Caco-2 (cell line): ENCODE measurements around the gene EHBP1. TPM values are rescaled to one million over a fixed set of nuclear protein-coding genes. Genes with fewer than 3 reads are reported as not detected.

ENCODE experiments used
- BruUV-seq: library from RNA; stranded (reverse); fragments of 400-500 nt; replicated peaks from 2 replicates; lab custom pipeline; 2021; lab: Mats Ljungman, UMichigan
- CTCF ChIA-PET: fragments of 300-600 bp; sonication (Branson Sonifier 250); formaldehyde crosslinking; loops from one replicate; lab custom pipeline; 2022; ENCODE audit warnings: antibody characterized with exemption; lab: Charles Lee
- POLR2A ChIA-PET: fragments of 300-600 bp; sonication (Branson Sonifier 250); formaldehyde crosslinking; loops from one replicate; lab custom pipeline; 2022; ENCODE audit warnings: antibody characterized with exemption; lab: Charles Lee
- DNase-seq, 2 experiments: peaks; one replicate each; pipeline versions ENCODE4 v3.0.0 to v3.0.0-alpha.2; 2020 to 2022
- H3K27me3 ChIP-seq: replicated peaks from 2 replicates; pipeline ENCODE4 v1.6.0; 2011; ENCODE audit warnings: low read length; ENCODE audit not compliant: control insufficient read depth, insufficient read depth
- H3K36me3 ChIP-seq: 2 replicates; pipeline ENCODE4 v1.5.1; 2011; ENCODE audit warnings: low read length; ENCODE audit not compliant: control insufficient read depth, insufficient read depth
- H3K4me1 ChIP-seq: fragments of 250-450 bp; sonication (Bioruptor Pico); 2 replicates; pipeline ENCODE4 v1.5.1; 2020; ENCODE audit warnings: mild to moderate bottlenecking
- H3K4me3 ChIP-seq: 2 replicates; pipeline ENCODE4 v1.5.1; 2011; ENCODE audit warnings: low read depth, mild to moderate bottlenecking, control low read depth, low read length
- H3K9me3 ChIP-seq: fragments of 250-450 bp; sonication (Bioruptor Pico); 2 replicates; pipeline ENCODE4 v1.5.1; 2020; ENCODE audit warnings: mild to moderate bottlenecking, moderate library complexity
- H3K27ac Mint-ChIP-seq: one replicate; pipeline ENCODE4 v1.8.0; 2022; ENCODE audit warnings: mixed read lengths; ENCODE audit not compliant: unreplicated experiment
- H3K27me3 Mint-ChIP-seq: one replicate; pipeline ENCODE4 v1.8.0; 2022; ENCODE audit warnings: mixed read lengths; ENCODE audit not compliant: insufficient read depth, unreplicated experiment
- H3K36me3 Mint-ChIP-seq: one replicate; pipeline ENCODE4 v1.8.0; 2022; ENCODE audit warnings: mild to moderate bottlenecking, mixed read lengths; ENCODE audit not compliant: insufficient read depth, unreplicated experiment
- H3K4me1 Mint-ChIP-seq: one replicate; pipeline ENCODE4 v1.8.0; 2022; ENCODE audit warnings: low read depth, mixed read lengths; ENCODE audit not compliant: unreplicated experiment
- H3K4me3 Mint-ChIP-seq: one replicate; pipeline ENCODE4 v1.8.0; 2022; ENCODE audit warnings: mild to moderate bottlenecking, moderate library complexity, mixed read lengths; ENCODE audit not compliant: unreplicated experiment
- H3K9me3 Mint-ChIP-seq: one replicate; pipeline ENCODE4 v1.8.0; 2022; ENCODE audit warnings: mixed read lengths; ENCODE audit not compliant: unreplicated experiment
- CTCF ChIP-seq, 2 experiments: fragments of 200-600 bp in 1 of 2; IDR thresholded peaks; 1 replicate in 1 of 2; 2 replicates in 1 of 2; pipeline versions ENCODE4 v1.5.1 to v1.8.0; 2011 to 2022; ENCODE audit warnings: antibody characterized with exemption in 1 of 2, control low read depth in 1 of 2, inconsistent platforms in 1 of 2, low read depth in 1 of 2, low read length in 1 of 2, mild to moderate bottlenecking in 1 of 2, moderate library complexity in 1 of 2; ENCODE audit not compliant: insufficient read depth in 1 of 2, severe bottlenecking in 1 of 2, unreplicated experiment in 1 of 2
- intact Hi-C: fragments of 100-400 bp; cut with micrococcal nuclease; formaldehyde crosslinking; loops from one replicate; pipeline ENCODE4 v1.10.0; 2022; ENCODE audit not compliant: unreplicated experiment
- total RNA-seq: library from RNA; stranded (reverse); gene quantifications from 2 replicates; pipeline ENCODE4 v1.2.3, GENCODE V29; 2022

The EHBP1 gene
- total RNA-seq, 1 experiment from 2014 or later, result 120 TPM

- H3K4me3 ChIP-seq, result no peak overlapping the region
- peaks cover 13% of the 10 kb centered on the region for H3K36me3 Mint-ChIP-seq
- TF ChIP-seq CTCF (IDR thresholded peaks at IDR 0.05; ENCODE audit: insufficient read depth in 1 of 2, low read depth in 1 of 2, low read length in 1 of 2, severe bottlenecking in 1 of 2, unreplicated experiment in 1 of 2), result no peak
- intact Hi-C loops, result no loop called here
- H3K4me1 ChIP-seq, result peaks cover 5% of the 10 kb centered on the region; the same call in 1 of the 2 replicates
- no peak for DNase-seq
- H3K9me3 ChIP-seq, result no peaks in the 10 kb centered on the region
- no peak overlapping the region for H3K27ac Mint-ChIP-seq
- H3K36me3 ChIP-seq, result no peaks in the 10 kb centered on the region; the same call in 1 of the 2 replicates
- BruUV-seq, result no TSS peak
- no peaks in the 10 kb centered on the region for H3K9me3 Mint-ChIP-seq
- ChIA-PET CTCF (no interaction called here), POLR2A (no interaction called here)
- no peaks in the 10 kb centered on the region for H3K4me1 Mint-ChIP-seq
- H3K4me3 Mint-ChIP-seq, result no peak overlapping the region
- no peaks in the 10 kb centered on the region for H3K27me3 ChIP-seq
- no peaks in the 10 kb centered on the region for H3K27me3 Mint-ChIP-seq
Measured at GRCh38 chr2:63040586-63040985, 335.1 kb downstream of the EHBP1 start.

GRCh38 chr2:63041592-63041991 is 336.1 kb downstream of the EHBP1 start:
- Histone ChIP-seq H3K4me3 (no peak overlapping the region), H3K9me3 (no peaks in the 10 kb centered on the region), H3K36me3 (no peaks in the 10 kb centered on the region; the same call in 1 of the 2 replicates), H3K4me1 (peaks cover 5% of the 10 kb centered on the region; the same call in 1 of the 2 replicates), H3K27me3 (no peaks in the 10 kb centered on the region)
- Mint-ChIP-seq H3K36me3 (peaks cover 18% of the 10 kb centered on the region), H3K9me3 (no peaks in the 10 kb centered on the region), H3K27ac (no peak overlapping the region), H3K4me3 (no peak overlapping the region), H3K27me3 (no peaks in the 10 kb centered on the region), H3K4me1 (no peaks in the 10 kb centered on the region)
- no peak for DNase-seq
- intact Hi-C loops, result no loop called here
- POLR2A ChIA-PET, result no interaction called here
- no TSS peak for BruUV-seq
- CTCF ChIA-PET, result no interaction called here
- no peak for TF ChIP-seq CTCF (IDR thresholded peaks at IDR 0.05; ENCODE audit: insufficient read depth in 1 of 2, low read depth in 1 of 2, low read length in 1 of 2, severe bottlenecking in 1 of 2, unreplicated experiment in 1 of 2)

GRCh38 chr2:63044362-63045327 is 339.1 kb downstream of the EHBP1 start:
- no peak overlapping the region for H3K27ac Mint-ChIP-seq
- no peaks in the 10 kb centered on the region for H3K27me3 ChIP-seq
- H3K36me3 Mint-ChIP-seq, result peaks cover 32% of the 10 kb centered on the region
- no peaks in the 10 kb centered on the region for H3K4me1 Mint-ChIP-seq
- H3K4me1 ChIP-seq, result peaks cover 5% of the 10 kb centered on the region; the same call in 1 of the 2 replicates
- no peaks in the 10 kb centered on the region for H3K9me3 ChIP-seq
- no peak overlapping the region for H3K4me3 ChIP-seq
- H3K27me3 Mint-ChIP-seq, result no peaks in the 10 kb centered on the region
- H3K4me3 Mint-ChIP-seq, result no peak overlapping the region
- ChIA-PET POLR2A (interaction anchor here (0.6 kb wide), 1 partner anchor 149 kb away, joined by 3 read pairs; no protein-coding TSS in a partner anchor), CTCF (interaction anchor here (0.6 kb wide), 1 partner anchor 600 kb away, joined by 3 read pairs; no protein-coding TSS in a partner anchor)
- no TSS peak for BruUV-seq
- no peak for DNase-seq
- intact Hi-C loops, result no loop called here
- TF ChIP-seq CTCF (IDR thresholded peaks at IDR 0.05; ENCODE audit: insufficient read depth in 1 of 2, low read depth in 1 of 2, low read length in 1 of 2, severe bottlenecking in 1 of 2, unreplicated experiment in 1 of 2), result no peak
- no peaks in the 10 kb centered on the region; the same call in 1 of the 2 replicates for H3K36me3 ChIP-seq
- H3K9me3 Mint-ChIP-seq, result no peaks in the 10 kb centered on the region
